ENCODE measurements around the gene SLC39A10.
"Not testable (repeated sequence)": the region's sequence is repeated elsewhere in the genome, so short reads cannot be mapped to it uniquely, and the experiment has no call there.

Gene SLC39A10

GRCh38 chr2:195656859-195657633 lies at the start of gene SLC39A10:
Gene SLC39A10 (plus strand): TSS chr2:195657226. CDS start chr2:195680043, 22,817 bp downstream.
- peak; percentile 85 to 99 (median 98) for DNase-seq

- no peak for DNase-seq
These were observed 48.1 kb upstream of the SLC39A10 start for GRCh38 chr2:195608768-195609454.

GRCh38 chr2:195610717-195611116 lies 46.3 kb upstream of the SLC39A10 start:
- DNase-seq: no peak

GRCh38 chr2:195612611-195613495 lies 44.2 kb upstream of the SLC39A10 start:
- no peak for DNase-seq

GRCh38 chr2:195613922-195614321 lies 43.1 kb upstream of the SLC39A10 start:
- no peak for DNase-seq

GRCh38 chr2:195619590-195619989 lies 37.4 kb upstream of the SLC39A10 start:
- DNase-seq: no peak

GRCh38 chr2:195620501-195620900 lies 36.5 kb upstream of the SLC39A10 start:
- DNase-seq: no peak

GRCh38 chr2:195622966-195623365 lies 34.1 kb upstream of the SLC39A10 start:
- DNase-seq: no peak

- no peak for DNase-seq
These were observed 30.5 kb upstream of the SLC39A10 start for GRCh38 chr2:195626507-195626906.

- no peak for DNase-seq
These were observed 28.4 kb upstream of the SLC39A10 start for GRCh38 chr2:195628666-195629065.

- no peak for DNase-seq
These were observed 24.0 kb upstream of the SLC39A10 start for GRCh38 chr2:195632856-195633572.

GRCh38 chr2:195633573-195633870 lies 23.5 kb upstream of the SLC39A10 start:
- no peak for DNase-seq

GRCh38 chr2:195633974-195634373 lies 23.1 kb upstream of the SLC39A10 start:
- DNase-seq: no peak

GRCh38 chr2:195636890-195637289 lies 20.1 kb upstream of the SLC39A10 start:
- DNase-seq: no peak

GRCh38 chr2:195638750-195639149 lies 18.3 kb upstream of the SLC39A10 start:
- DNase-seq: no peak

- DNase-seq: no peak
These were observed 17.7 kb upstream of the SLC39A10 start for GRCh38 chr2:195639238-195639858.

GRCh38 chr2:195639959-195640358 lies 17.1 kb upstream of the SLC39A10 start:
- no peak for DNase-seq

GRCh38 chr2:195642027-195642678 lies 14.9 kb upstream of the SLC39A10 start:
- DNase-seq: no peak

GRCh38 chr2:195642679-195643068 lies 14.4 kb upstream of the SLC39A10 start:
- DNase-seq: no peak

- DNase-seq: not testable (repeated sequence)
These were observed 12.3 kb upstream of the SLC39A10 start for GRCh38 chr2:195644708-195645107.
